ENCODE measurements around the gene RNF115.

RNF115 gene

GRCh38 chr1:145706086-145706664, 117.7 kb downstream of the RNF115 start:
- no peaks in the 10 kb centered on the region for H3K27me3 ChIP-seq (ENCODE audit: control insufficient read depth, insufficient read depth, low read length)
- H3K9me3 ChIP-seq (replicated peaks; ENCODE audit: low read length): no peaks in the 10 kb centered on the region
- H3K9ac ChIP-seq (ENCODE audit: low read depth, low read length): no peak overlapping the region
- H3K36me3 ChIP-seq (ENCODE audit: insufficient read depth, low read length): no peaks in the 10 kb centered on the region
- H3K4me1 ChIP-seq (ENCODE audit: control insufficient read depth, insufficient read depth, low read length): peaks cover 20% of the 10 kb centered on the region
- H3K4me2 ChIP-seq (ENCODE audit: low read length): no peak overlapping the region
- H3K4me3 ChIP-seq (ENCODE audit: low read length): no peak overlapping the region

GRCh38 chr1:145705622-145706021, 118.3 kb downstream of the RNF115 start:
- Histone ChIP-seq H3K27me3 (ENCODE audit: control insufficient read depth, insufficient read depth, low read length) (no peaks in the 10 kb centered on the region), H3K9ac (ENCODE audit: low read depth, low read length) (no peak overlapping the region), H3K9me3 (replicated peaks; ENCODE audit: low read length) (no peaks in the 10 kb centered on the region), H3K4me3 (ENCODE audit: low read length) (no peak overlapping the region), H3K36me3 (ENCODE audit: insufficient read depth, low read length) (no peaks in the 10 kb centered on the region), H3K4me1 (ENCODE audit: control insufficient read depth, insufficient read depth, low read length) (peaks cover 20% of the 10 kb centered on the region), H3K4me2 (ENCODE audit: low read length) (no peak overlapping the region)

DNA sequence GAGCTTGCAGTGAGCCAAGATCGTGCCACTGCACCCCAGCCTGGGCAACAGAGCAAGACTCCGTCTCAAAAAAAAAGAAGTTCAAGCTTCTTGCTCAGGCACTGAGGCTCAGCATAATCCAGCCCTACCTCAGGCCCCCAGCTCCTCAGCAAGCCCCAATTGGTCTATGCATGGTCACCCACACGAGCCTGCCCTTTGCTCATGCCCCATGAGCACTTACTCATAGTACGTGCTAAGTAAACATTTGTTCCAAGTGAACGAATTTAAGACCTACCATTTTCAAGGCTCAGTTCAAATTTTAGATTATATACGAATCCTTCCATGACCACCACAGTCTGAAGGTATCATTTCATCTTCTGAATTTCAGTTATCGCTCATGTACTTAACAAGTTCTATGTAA, 121.1 kb downstream of the RNF115 start:
- H3K4me3 ChIP-seq (ENCODE audit: low read length): no peak overlapping the region
- no peaks in the 10 kb centered on the region for H3K27me3 ChIP-seq (ENCODE audit: control insufficient read depth, insufficient read depth, low read length)
- H3K9ac ChIP-seq (ENCODE audit: low read depth, low read length): no peak overlapping the region
- no peaks in the 10 kb centered on the region for H3K36me3 ChIP-seq (ENCODE audit: insufficient read depth, low read length)
- H3K4me2 ChIP-seq (ENCODE audit: low read length): no peak overlapping the region
- H3K9me3 ChIP-seq (replicated peaks; ENCODE audit: low read length): no peaks in the 10 kb centered on the region
- H3K4me1 ChIP-seq (ENCODE audit: control insufficient read depth, insufficient read depth, low read length): peaks cover 15% of the 10 kb centered on the region

- peaks cover 12% of the 10 kb centered on the region for H3K4me1 ChIP-seq (ENCODE audit: control insufficient read depth, insufficient read depth, low read length)
- no peaks in the 10 kb centered on the region for H3K27me3 ChIP-seq (ENCODE audit: control insufficient read depth, insufficient read depth, low read length)
- H3K4me2 ChIP-seq (ENCODE audit: low read length): no peak overlapping the region
- H3K9me3 ChIP-seq (replicated peaks; ENCODE audit: low read length): no peaks in the 10 kb centered on the region
- no peaks in the 10 kb centered on the region for H3K36me3 ChIP-seq (ENCODE audit: insufficient read depth, low read length)
- no peak overlapping the region for H3K4me3 ChIP-seq (ENCODE audit: low read length)
- H3K9ac ChIP-seq (ENCODE audit: low read depth, low read length): no peak overlapping the region
Measured at GRCh38 chr1:145702052-145702451, 121.8 kb downstream of the RNF115 start.

DNA sequence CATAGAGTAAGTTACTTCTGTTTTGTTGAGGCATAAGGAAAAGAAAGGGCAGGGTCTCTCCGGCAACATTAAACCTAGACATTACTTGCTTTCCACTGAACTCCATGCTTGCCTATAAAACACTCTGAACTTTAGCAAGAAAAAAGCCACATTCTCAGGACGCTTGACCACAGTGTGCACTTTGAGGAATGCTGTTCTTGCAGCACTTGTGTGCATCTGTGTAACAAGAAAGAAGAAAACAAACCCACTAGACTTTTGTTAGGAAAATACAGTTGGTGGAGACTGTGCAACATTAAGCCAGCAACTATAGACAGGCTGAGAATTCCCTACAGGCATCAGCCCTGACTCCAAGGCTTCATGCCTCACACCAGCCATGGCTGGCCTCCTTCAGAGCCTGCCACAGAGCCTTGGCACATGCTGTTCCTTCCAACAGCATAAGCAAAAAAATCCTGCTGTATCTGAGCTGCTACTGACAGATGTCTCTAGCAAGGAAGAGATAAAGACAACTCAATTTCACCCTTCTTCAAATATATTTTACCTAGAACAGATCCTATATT, 122.5 kb downstream of the RNF115 start:
- Histone ChIP-seq H3K4me1 (ENCODE audit: control insufficient read depth, insufficient read depth, low read length) (peaks cover 9% of the 10 kb centered on the region), H3K4me2 (ENCODE audit: low read length) (no peak overlapping the region), H3K27me3 (ENCODE audit: control insufficient read depth, insufficient read depth, low read length) (no peaks in the 10 kb centered on the region), H3K4me3 (ENCODE audit: low read length) (no peak overlapping the region), H3K9me3 (replicated peaks; ENCODE audit: low read length) (no peaks in the 10 kb centered on the region), H3K9ac (ENCODE audit: low read depth, low read length) (no peak overlapping the region), H3K36me3 (ENCODE audit: insufficient read depth, low read length) (no peaks in the 10 kb centered on the region)

- no peak overlapping the region for H3K4me3 ChIP-seq (ENCODE audit: low read length)
- H3K27me3 ChIP-seq (ENCODE audit: control insufficient read depth, insufficient read depth, low read length): no peaks in the 10 kb centered on the region
Measured at GRCh38 chr1:145696630-145696960, 127.3 kb downstream of the RNF115 start.

GRCh38 chr1:145695821-145696629, 127.9 kb downstream of the RNF115 start:
- no peaks in the 10 kb centered on the region for H3K27me3 ChIP-seq (ENCODE audit: control insufficient read depth, insufficient read depth, low read length)
- peaks cover 7% of the 10 kb centered on the region for H3K4me1 ChIP-seq (ENCODE audit: control insufficient read depth, insufficient read depth, low read length)
- H3K9me3 ChIP-seq (replicated peaks; ENCODE audit: low read length): no peaks in the 10 kb centered on the region
- H3K4me2 ChIP-seq (ENCODE audit: low read length): no peak overlapping the region
- H3K4me3 ChIP-seq (ENCODE audit: low read length): no peak overlapping the region
- no peaks in the 10 kb centered on the region for H3K36me3 ChIP-seq (ENCODE audit: insufficient read depth, low read length)
- no peak overlapping the region for H3K9ac ChIP-seq (ENCODE audit: low read depth, low read length)

More at GRCh38 chr1:145696630-145696960, 127.3 kb downstream of the RNF115 start:
- H3K36me3 ChIP-seq (ENCODE audit: insufficient read depth, low read length): no peaks in the 10 kb centered on the region
- H3K4me1 ChIP-seq (ENCODE audit: control insufficient read depth, insufficient read depth, low read length): peaks cover under 1% of the 10 kb centered on the region
- H3K9ac ChIP-seq (ENCODE audit: low read depth, low read length): no peak overlapping the region
- no peak overlapping the region for H3K4me2 ChIP-seq (ENCODE audit: low read length)
- no peaks in the 10 kb centered on the region for H3K9me3 ChIP-seq (replicated peaks; ENCODE audit: low read length)

- H3K27me3 ChIP-seq (ENCODE audit: control insufficient read depth, insufficient read depth, low read length): no peaks in the 10 kb centered on the region
- peaks cover 21% of the 10 kb centered on the region for H3K4me1 ChIP-seq (ENCODE audit: control insufficient read depth, insufficient read depth, low read length)
- no peaks in the 10 kb centered on the region for H3K36me3 ChIP-seq (ENCODE audit: insufficient read depth, low read length)
- no peak overlapping the region for H3K4me2 ChIP-seq (ENCODE audit: low read length)
- H3K4me3 ChIP-seq (ENCODE audit: low read length): no peak overlapping the region
- no peak overlapping the region for H3K9ac ChIP-seq (ENCODE audit: low read depth, low read length)
- H3K9me3 ChIP-seq (replicated peaks; ENCODE audit: low read length): no peaks in the 10 kb centered on the region
Measured at GRCh38 chr1:145692785-145693443, 131.0 kb downstream of the RNF115 start.

GRCh38 chr1:145690587-145691558, 133.0 kb downstream of the RNF115 start:
- no peaks in the 10 kb centered on the region for H3K27me3 ChIP-seq (ENCODE audit: control insufficient read depth, insufficient read depth, low read length)
- H3K9me3 ChIP-seq (replicated peaks; ENCODE audit: low read length): no peaks in the 10 kb centered on the region
- peak overlapping the region; percentile 22 for H3K4me2 ChIP-seq (ENCODE audit: low read length)
- H3K4me1 ChIP-seq (ENCODE audit: control insufficient read depth, insufficient read depth, low read length): peaks cover 21% of the 10 kb centered on the region
- no peaks in the 10 kb centered on the region for H3K36me3 ChIP-seq (ENCODE audit: insufficient read depth, low read length)
- H3K9ac ChIP-seq (ENCODE audit: low read depth, low read length): no peak overlapping the region
- H3K4me3 ChIP-seq (ENCODE audit: low read length): no peak overlapping the region

DNA sequence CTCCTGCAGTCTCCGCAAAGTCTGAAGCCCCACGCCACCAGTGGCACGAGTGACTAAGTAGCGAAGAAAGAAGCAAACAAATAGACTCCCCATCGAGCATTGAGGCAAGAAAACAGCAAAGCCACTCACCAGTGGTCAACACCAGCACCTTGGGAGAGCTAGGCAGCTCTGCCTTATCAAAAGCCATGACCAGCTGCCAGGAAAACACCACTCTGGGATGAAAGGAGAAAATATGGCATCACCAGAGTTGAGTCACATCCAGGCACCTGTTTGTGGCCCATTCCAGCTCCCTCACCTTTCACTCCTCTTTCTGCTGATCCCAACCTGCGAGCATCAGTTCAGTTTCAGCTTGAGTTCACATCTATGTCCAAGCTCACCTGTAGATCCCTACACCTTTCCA, 134.0 kb downstream of the RNF115 start:
- Histone ChIP-seq H3K27me3 (ENCODE audit: control insufficient read depth, insufficient read depth, low read length) (no peaks in the 10 kb centered on the region), H3K4me2 (ENCODE audit: low read length) (no peak overlapping the region), H3K4me3 (ENCODE audit: low read length) (no peak overlapping the region)

DNA sequence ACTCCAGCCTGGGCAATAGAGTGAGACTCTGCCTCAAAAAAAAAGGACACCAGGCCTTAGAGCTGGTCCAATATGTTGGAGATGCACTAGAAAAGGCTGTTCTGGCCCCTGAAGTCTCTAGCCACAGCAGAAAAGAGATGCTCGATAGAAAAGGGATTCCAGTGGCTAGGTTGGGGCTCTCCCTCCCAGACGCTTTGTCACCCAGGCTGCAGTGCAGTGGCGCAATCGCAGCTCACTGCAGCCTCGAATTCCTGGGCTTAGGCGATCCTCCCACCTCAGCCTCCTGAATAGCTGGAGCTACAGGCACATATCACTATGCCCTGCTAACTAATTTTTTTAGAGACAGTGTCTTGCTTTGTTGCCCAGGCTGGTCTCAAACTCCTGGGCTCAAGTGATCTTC, 135.0 kb downstream of the RNF115 start:
- no peak overlapping the region for H3K4me2 ChIP-seq (ENCODE audit: low read length)
- no peaks in the 10 kb centered on the region for H3K27me3 ChIP-seq (ENCODE audit: control insufficient read depth, insufficient read depth, low read length)

More for the DNA sequence above, 134.0 kb downstream of the RNF115 start:
- H3K36me3 ChIP-seq (ENCODE audit: insufficient read depth, low read length): no peaks in the 10 kb centered on the region
- peaks cover 21% of the 10 kb centered on the region for H3K4me1 ChIP-seq (ENCODE audit: control insufficient read depth, insufficient read depth, low read length)
- H3K9ac ChIP-seq (ENCODE audit: low read depth, low read length): no peak overlapping the region
- H3K9me3 ChIP-seq (replicated peaks; ENCODE audit: low read length): no peaks in the 10 kb centered on the region

More for the DNA sequence above, 135.0 kb downstream of the RNF115 start:
- Histone ChIP-seq H3K36me3 (ENCODE audit: insufficient read depth, low read length) (no peaks in the 10 kb centered on the region), H3K9ac (ENCODE audit: low read depth, low read length) (no peak overlapping the region), H3K4me1 (ENCODE audit: control insufficient read depth, insufficient read depth, low read length) (peaks cover 21% of the 10 kb centered on the region), H3K4me3 (ENCODE audit: low read length) (no peak overlapping the region), H3K9me3 (replicated peaks; ENCODE audit: low read length) (no peaks in the 10 kb centered on the region)

Measured in skeletal muscle satellite cell (primary cell).